RPMI7951 (cell line): ENCODE results near the gene ZBP1. TPM values are rescaled to one million over a fixed set of nuclear protein-coding genes. Genes with fewer than 3 reads are reported as not detected.

Experiments
- DNase-seq: peaks from one replicate; pipeline ENCODE4 v3.0.0-alpha.2; 2012; ENCODE audit warnings: low read depth
- total RNA-seq: library from RNA; depleted of rRNA; stranded (reverse); fragments of >200 nt; shearing (Covaris generic); gene quantifications from 2 replicates; pipeline ENCODE4 v1.2.3, GENCODE V29; 2014; rRNA removed

The ZBP1 gene
- total RNA-seq, 1 experiment from 2014 or later = not detected

DNA sequence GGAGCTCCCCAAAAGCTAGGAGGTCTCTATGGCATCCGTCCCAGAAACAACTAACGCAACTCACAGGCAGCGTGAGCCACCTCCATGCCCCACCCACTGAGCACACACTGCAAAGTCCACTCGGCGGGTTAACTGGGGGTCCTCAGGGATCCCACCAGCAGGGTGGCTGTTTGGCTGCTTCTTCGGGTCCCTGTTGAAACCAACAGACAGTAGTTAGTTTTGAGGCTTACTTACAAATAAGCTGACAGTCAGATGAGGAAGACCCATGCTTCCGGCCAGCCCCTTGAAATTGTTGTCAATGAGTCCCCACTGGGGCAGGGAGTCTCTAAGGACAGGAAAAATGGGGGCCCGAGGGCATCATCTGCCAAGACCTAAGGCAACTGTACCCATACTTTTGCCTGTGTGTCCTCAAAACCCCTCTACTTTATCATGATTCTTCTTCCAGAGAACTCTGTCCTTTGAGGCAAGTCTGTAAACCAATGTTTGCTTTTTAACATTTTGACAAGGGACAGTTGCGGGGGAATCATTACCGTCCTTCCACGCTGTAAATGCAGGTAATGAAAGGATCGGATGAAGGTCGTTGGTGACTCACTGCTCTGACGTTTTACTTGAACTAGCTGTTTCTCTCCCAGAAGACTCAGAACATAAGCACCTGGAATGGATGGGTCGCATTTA lies 61.5 kb downstream of the ZBP1 start:
- DNase-seq = no peak

GRCh38 chr20:57557926-57558613 lies 62.2 kb downstream of the ZBP1 start:
- DNase-seq = no peak

GRCh38 chr20:57556980-57557274 lies 63.3 kb downstream of the ZBP1 start:
- no peak for DNase-seq

DNA sequence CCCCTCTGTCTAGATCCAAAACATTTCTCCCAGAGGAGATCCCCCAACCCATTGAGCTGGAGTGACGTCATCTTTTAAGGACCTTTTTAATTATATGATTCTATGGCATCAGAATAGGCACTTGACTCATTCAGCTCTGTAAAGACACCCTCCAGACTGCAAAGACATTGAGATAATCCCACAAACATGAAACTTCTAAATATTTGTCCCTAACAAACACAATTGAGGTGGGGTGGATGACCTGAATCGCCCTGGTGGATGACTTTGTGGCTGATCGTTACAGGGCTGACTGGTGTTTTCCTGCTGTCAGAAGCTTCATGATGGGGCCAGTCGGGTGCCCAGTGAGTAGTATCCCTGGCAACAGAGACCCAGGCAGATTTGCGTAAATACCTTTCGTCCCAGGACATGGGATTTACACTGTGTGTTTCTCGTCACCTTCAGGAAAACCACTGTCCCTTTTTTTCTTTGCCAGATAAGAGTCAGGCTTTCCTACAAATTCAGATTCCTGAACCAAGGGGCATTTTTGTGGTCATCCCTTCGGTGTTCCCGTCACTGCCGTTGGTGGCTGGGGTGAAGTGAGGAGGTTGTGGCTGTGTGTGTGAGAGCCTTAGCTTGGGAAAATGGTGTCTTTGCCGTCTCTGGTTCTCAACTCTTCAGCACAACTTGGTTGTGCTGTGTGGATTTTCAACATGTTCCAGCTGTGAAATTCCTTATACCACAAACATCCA lies 64.6 kb downstream of the ZBP1 start:
- DNase-seq = peak; percentile 24

Other genes starting within 250 kb of the ZBP1 start
- gene RBM38, start 229.0 kb downstream of the ZBP1 start, total RNA-seq = 9.9 and 10.3 TPM in 2 replicates
- not detected in 2 replicates for gene CTCFL, start 95.3 kb downstream of the ZBP1 start, total RNA-seq
- gene PCK1, start 59.3 kb downstream of the ZBP1 start, total RNA-seq = not detected in 2 replicates
- 27.3 and 28.8 TPM in 2 replicates for gene PMEPA1, start 89.6 kb upstream of the ZBP1 start, total RNA-seq